K562 (cell line): ENCODE results near the gene COMMD2. TPM values are rescaled to one million over a fixed set of nuclear protein-coding genes. Genes with fewer than 3 reads are reported as not detected.

Experiments used
- ATAC-seq: fragments of 200-7000 bp; cut with Tn5 transposase; 3 replicates; pipeline ENCODE4 v1.9.1; 2020; ENCODE audit warnings: moderate library complexity
- BruUV-seq: library from RNA; stranded (reverse); fragments of 400-500 nt; replicated peaks from 2 replicates; lab custom pipeline; 2021; lab: Mats Ljungman, UMichigan
- CTCF ChIA-PET: fragments of 300-600 bp; formaldehyde crosslinking; extraction: SDS; loops from one replicate; lab custom pipeline; 2021; ENCODE audit warnings: low intra/inter-chr PET ratio; lab: Yijun Ruan, JAX
- POLR2A ChIA-PET: fragments of 300-600, 350-650 bp; sonication (Branson Sonifier 250); formaldehyde crosslinking; extraction: SDS; loops from one replicate; lab custom pipeline; 2021; ENCODE audit warnings: antibody characterized with exemption, inconsistent platforms; lab: Yijun Ruan, JAX
- DNase-seq, 4 experiments: peaks; one replicate each; pipeline versions ENCODE4 v3.0.0 to v3.0.0-alpha.2; 2011 to 2018; ENCODE audit warnings: low spot score in 3 of 4, mixed read lengths in 3 of 4; ENCODE audit errors: extremely low read depth in 1 of 4
- FAIRE-seq: peaks from 2 replicates; lab custom pipeline; 2011; peaks lifted over from hg19 to GRCh38; lab: Jason Lieb, UNC
- H2AFZ ChIP-seq: 2 replicates; pipeline ENCODE4 v1.6.0; 2011; ENCODE audit warnings: low read depth, low read length, control low read depth, inconsistent platforms
- H3K27ac ChIP-seq: fragments of 200-600 bp; 3 replicates; pipeline ENCODE4 v1.8.0; 2011; ENCODE audit warnings: low read depth, mild to moderate bottlenecking, control low read depth, inconsistent platforms, low read length, moderate library complexity, mixed read lengths; ENCODE audit errors: extremely low read depth
- H3K27me3 ChIP-seq, 2 experiments: fragments of 300-600 bp in 1 of 2; 2 replicates in 1 of 2; 3 replicates in 1 of 2; pipeline versions ENCODE4 v1.6.0 to v1.8.0; 2011; ENCODE audit warnings: inconsistent platforms in 2 of 2, low read length in 2 of 2, mild to moderate bottlenecking in 1 of 2, mixed read lengths in 1 of 2, moderate library complexity in 1 of 2; ENCODE audit not compliant: control insufficient read depth in 2 of 2, insufficient read depth in 2 of 2
- H3K36me3 ChIP-seq: fragments of 300-600 bp; 3 replicates; pipeline ENCODE4 v1.8.0; 2011; ENCODE audit warnings: mild to moderate bottlenecking, low read length, inconsistent platforms; ENCODE audit not compliant: control insufficient read depth, insufficient read depth
- H3K4me1 ChIP-seq, 2 experiments: fragments of 200-600 bp in 1 of 2; replicated peaks in 1 of 2; 2 replicates in 1 of 2; 3 replicates in 1 of 2; pipeline versions ENCODE4 v1.5.1 to v1.8.0; 2011; ENCODE audit warnings: inconsistent platforms in 2 of 2, low read length in 2 of 2, mild to moderate bottlenecking in 1 of 2, mixed read lengths in 1 of 2, moderate library complexity in 1 of 2; ENCODE audit not compliant: control insufficient read depth in 2 of 2, insufficient read depth in 2 of 2
- H3K4me2 ChIP-seq: 2 replicates; pipeline ENCODE4 v1.6.1; 2011; ENCODE audit warnings: low read length, control low read depth, inconsistent platforms, mixed read lengths; ENCODE audit not compliant: insufficient read depth
- H3K4me3 ChIP-seq: fragments of 200-600 bp; sonication (generic), shearing (Covaris generic); 2 replicates; pipeline ENCODE4 v1.5.1; 2016; ENCODE audit warnings: control low read depth, inconsistent platforms
- H3K79me2 ChIP-seq: fragments of 200-600 bp; 3 replicates; pipeline ENCODE4 v1.8.0; 2011; ENCODE audit warnings: low read length, inconsistent platforms; ENCODE audit not compliant: control insufficient read depth, insufficient read depth
- H3K9ac ChIP-seq, 2 experiments: 2 replicates each; pipeline versions ENCODE4 v1.6.0 to v1.6.1; 2011; ENCODE audit warnings: low read depth in 2 of 2, low read length in 2 of 2, control low read depth in 1 of 2, inconsistent platforms in 1 of 2, mild to moderate bottlenecking in 1 of 2, mixed read lengths in 1 of 2; ENCODE audit not compliant: insufficient read depth in 1 of 2
- H3K9me1 ChIP-seq: one replicate; pipeline ENCODE4 v1.6.0; 2011; ENCODE audit warnings: inconsistent platforms, mild to moderate bottlenecking, low read length, moderate library complexity; ENCODE audit not compliant: control insufficient read depth, insufficient read depth
- H3K9me3 ChIP-seq: replicated peaks from 2 replicates; pipeline ENCODE4 v1.5.1; 2011; ENCODE audit warnings: low read depth, low read length, inconsistent platforms; ENCODE audit not compliant: control insufficient read depth, insufficient read depth
- H4K20me1 ChIP-seq: replicated peaks from 2 replicates; pipeline ENCODE4 v1.6.1; 2011; ENCODE audit warnings: low read length, inconsistent platforms, mixed read lengths; ENCODE audit not compliant: control insufficient read depth, insufficient read depth
- CBFB ChIP-seq: sonication (generic); formaldehyde crosslinking; IDR thresholded peaks from 2 replicates; pipeline ENCODE4 v1.4.0; 2020; ENCODE audit warnings: mild to moderate bottlenecking, missing genetic modification reagents
- CBX3 ChIP-seq, 2 experiments: IDR thresholded peaks; 1 replicate in 1 of 2; 2 replicates in 1 of 2; pipeline ENCODE4 v1.6.1; 2012; ENCODE audit warnings: inconsistent platforms in 2 of 2, low read length in 2 of 2, borderline replicate concordance in 1 of 2, control low read depth in 1 of 2
- EGR1 ChIP-seq: fragments of 450-650 bp; conservative IDR thresholded peaks from 2 replicates; pipeline ENCODE4 v1.6.1; 2017; ENCODE audit warnings: mild to moderate bottlenecking
- MCM7 ChIP-seq, 2 experiments: fragments of 450-650 bp; IDR thresholded peaks; 2 replicates each; pipeline ENCODE4 v1.6.1; 2016 to 2018
- ZBTB17 ChIP-seq: fragments of 450-650 bp; formaldehyde crosslinking; IDR thresholded peaks from 2 replicates; pipeline ENCODE4 v1.4.0; 2020; ENCODE audit warnings: mild to moderate bottlenecking
- ZNF212 ChIP-seq: fragments of 450-650 bp; formaldehyde crosslinking; IDR thresholded peaks from 2 replicates; pipeline ENCODE4 v1.4.0; 2020; ENCODE audit warnings: mild to moderate bottlenecking
- ZNF695 ChIP-seq: fragments of 450-650 bp; formaldehyde crosslinking; IDR thresholded peaks from 2 replicates; pipeline ENCODE4 v1.4.0; 2020; ENCODE audit warnings: mild to moderate bottlenecking, moderate library complexity
- ZNF75A ChIP-seq: fragments of 450-650 bp; formaldehyde crosslinking; IDR thresholded peaks from 2 replicates; pipeline ENCODE4 v1.4.0; 2020; ENCODE audit warnings: mild to moderate bottlenecking
- WGBS: fragments of 100-300 bp; shearing (Covaris generic); methylation state at CpG from one replicate; pipeline ENCODE4 v1.1.6; 2016; ENCODE audit warnings: low coverage, mixed read lengths; ENCODE audit not compliant: insufficient coverage; ENCODE audit errors: missing lambda C conversion rate; 5-methylcytosine and 5-hydroxymethylcytosine counted together
- in situ Hi-C: fragments of 300-500 bp; cut with MboI; formaldehyde crosslinking; loops from 4 replicates; pipeline ENCODE4 v1.15.0; 2018; ENCODE audit warnings: inconsistent platforms, mixed read lengths
- intact Hi-C: fragments of 100-400 bp; cut with micrococcal nuclease; formaldehyde crosslinking; loops from 2 replicates; pipeline ENCODE4 v1.14.2; 2022
- polyA plus RNA-seq, 8 experiments: library from polyadenylated mRNA; depleted of rRNA in 4 of 8; stranded (reverse) in 5 of 8; unstranded in 3 of 8; fragments of >200 nt; fragmentation: Nextera tagmentation in 2 of 8; fragmentation: Illumina TruSeq in 1 of 8; extraction: Ambion mirVana in 2 of 8; extraction: Trizol in 1 of 8; gene quantifications; 2 replicates each; pipeline versions ENCODE4 v1.2.1 to v1.2.3, GENCODE V29; 2011 to 2014; ENCODE audit warnings: inconsistent platforms in 1 of 8, missing spikeins in 1 of 8
- total RNA-seq, 7 experiments: library from RNA; depleted of rRNA in 6 of 7; stranded (reverse); fragments of >200 nt in 6 of 7; fragmentation: Illumina TruSeq in 2 of 7; extraction: Trizol in 2 of 7; gene quantifications; 2 replicates each; pipeline versions ENCODE4 v1.2.1 to v1.2.3, GENCODE V29; 2011 to 2021; ENCODE audit warnings: low replicate concordance in 1 of 7
- TF ChIP-seq, protein P1 (sequence below), 2 experiments: IDR thresholded peaks; 2 replicates each; pipeline ENCODE4 v1.6.1; 2011; ENCODE audit warnings: borderline replicate concordance in 1 of 2, control low read depth in 1 of 2, low read depth in 1 of 2, low read length in 1 of 2, mild to moderate bottlenecking in 1 of 2, mixed read lengths in 1 of 2, moderate library complexity in 1 of 2; ENCODE audit not compliant: insufficient read depth in 1 of 2, insufficient read length in 1 of 2, poor library complexity in 1 of 2, severe bottlenecking in 1 of 2; ENCODE audit errors: extremely low read depth in 1 of 2
- TF ChIP-seq, protein P2 (sequence below), 2 experiments: fragments of 150-350 bp in 1 of 2; IDR thresholded peaks; 2 replicates each; pipeline ENCODE4 v1.6.1; 2012 to 2016; ENCODE audit warnings: low read depth in 2 of 2, low read length in 2 of 2, mild to moderate bottlenecking in 1 of 2, moderate library complexity in 1 of 2
- TF ChIP-seq, protein P3 (sequence below), 2 experiments: fragments of 450-650 bp in 1 of 2; sonication (generic) in 1 of 2; formaldehyde crosslinking in 1 of 2; IDR thresholded peaks in 1 of 2; conservative IDR thresholded peaks in 1 of 2; 2 replicates each; pipeline versions ENCODE4 v1.6.1 to v1.8.1; 2016 to 2023; ENCODE audit warnings: mild to moderate bottlenecking in 2 of 2, moderate library complexity in 2 of 2, inconsistent platforms in 1 of 2, missing genetic modification reagents in 1 of 2
- TF ChIP-seq, protein P4 (sequence below): fragments of 150-350 bp; IDR thresholded peaks from 2 replicates; pipeline ENCODE4 v1.6.1; 2014; ENCODE audit warnings: low read depth, mild to moderate bottlenecking, low read length, borderline replicate concordance

Gene COMMD2
- total and polyA plus RNA-seq, 9 of the 15 experiments (the other 6 are each of a cell fraction or from before 2014, with no cell fraction given): 25.8 to 102 (median 41.8) TPM

DNA sequence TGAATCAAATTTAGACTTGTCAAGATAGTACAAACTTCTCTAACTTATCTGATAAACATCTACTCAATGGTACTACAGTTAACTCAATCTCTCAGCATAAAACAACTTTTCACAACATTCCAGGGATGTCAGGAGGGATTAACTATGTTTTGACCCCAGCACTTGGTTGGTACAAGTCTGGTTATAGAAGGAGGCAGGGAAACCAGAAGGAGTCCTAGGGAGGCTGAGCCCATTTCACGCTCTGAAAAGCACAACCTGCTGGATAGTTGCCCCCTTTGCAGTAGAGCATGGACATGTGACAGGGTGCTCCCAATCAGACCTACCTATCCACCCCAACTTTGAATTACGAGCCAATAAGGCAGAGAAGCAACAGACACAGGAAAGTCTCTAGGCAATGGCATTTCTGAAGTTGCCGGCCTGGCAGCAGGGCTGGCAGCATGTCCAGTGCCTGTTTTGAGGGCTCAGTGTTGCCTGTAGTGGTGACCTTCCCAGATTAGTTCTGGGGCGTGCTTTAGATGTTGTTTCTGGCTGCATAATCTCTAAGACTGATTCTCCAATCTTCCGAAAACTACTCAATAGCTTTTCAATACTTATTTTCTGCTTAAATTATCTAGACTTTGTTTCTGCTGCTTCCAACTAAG lies 31.9 kb upstream of the COMMD2 start:
- Histone ChIP-seq H3K9me1 (no peaks in the 10 kb centered on the region), H3K4me3 (no peak overlapping the region), H3K9me3 (no peaks in the 10 kb centered on the region), H3K27me3 (peaks cover 0 to 3% of the 10 kb centered on the region in 2 experiments; a peak in 1 of 5 replicates), H4K20me1 (no peaks in the 10 kb centered on the region), H3K27ac (no peak overlapping the region), H3K36me3 (no peaks in the 10 kb centered on the region), H3K4me2 (no peak overlapping the region), H3K4me1 (no peaks in the 10 kb centered on the region; a peak in 1 of 5 replicates), H2AFZ (no peak overlapping the region), H3K79me2 (no peaks in the 10 kb centered on the region), H3K9ac (no peak overlapping the region)
- no TSS peak for BruUV-seq
- FAIRE-seq (no peak), DNase-seq (no peak), ATAC-seq (no peak)
- CTCF ChIA-PET: no interaction called here
- in situ Hi-C loops (no loop called here), intact Hi-C loops (no loop called here)
- POLR2A ChIA-PET: no interaction called here
- WGBS: 2% methylated on average over 5 of the region's 5 CpGs
- TF ChIP-seq ZNF75A (CRISPR knock-in tag) (no peak), EGR1 (no peak), CBX3 (IDR thresholded peaks at IDR 0.05; ENCODE audit: borderline replicate concordance in 1 of 2, low read length in 2 of 2) (no peak), CBFB (CRISPR knock-in tag) (no peak), ZBTB17 (CRISPR knock-in tag) (no peak), MCM7 (IDR thresholded peaks at IDR 0.05) (no peak), ZNF212 (CRISPR knock-in tag) (no peak), ZNF695 (CRISPR knock-in tag) (no peak)
- TF ChIP-seq, protein P1, sequence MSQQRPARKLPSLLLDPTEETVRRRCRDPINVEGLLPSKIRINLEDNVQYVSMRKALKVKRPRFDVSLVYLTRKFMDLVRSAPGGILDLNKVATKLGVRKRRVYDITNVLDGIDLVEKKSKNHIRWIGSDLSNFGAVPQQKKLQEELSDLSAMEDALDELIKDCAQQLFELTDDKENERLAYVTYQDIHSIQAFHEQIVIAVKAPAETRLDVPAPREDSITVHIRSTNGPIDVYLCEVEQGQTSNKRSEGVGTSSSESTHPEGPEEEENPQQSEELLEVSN (IDR thresholded peaks at IDR 0.05; ENCODE audit: borderline replicate concordance in 1 of 2, extremely low read depth in 1 of 2, insufficient read depth in 1 of 2, insufficient read length in 1 of 2, low read depth in 1 of 2, low read length in 1 of 2, poor library complexity in 1 of 2, severe bottlenecking in 1 of 2): no peak
- TF ChIP-seq, protein P2, sequence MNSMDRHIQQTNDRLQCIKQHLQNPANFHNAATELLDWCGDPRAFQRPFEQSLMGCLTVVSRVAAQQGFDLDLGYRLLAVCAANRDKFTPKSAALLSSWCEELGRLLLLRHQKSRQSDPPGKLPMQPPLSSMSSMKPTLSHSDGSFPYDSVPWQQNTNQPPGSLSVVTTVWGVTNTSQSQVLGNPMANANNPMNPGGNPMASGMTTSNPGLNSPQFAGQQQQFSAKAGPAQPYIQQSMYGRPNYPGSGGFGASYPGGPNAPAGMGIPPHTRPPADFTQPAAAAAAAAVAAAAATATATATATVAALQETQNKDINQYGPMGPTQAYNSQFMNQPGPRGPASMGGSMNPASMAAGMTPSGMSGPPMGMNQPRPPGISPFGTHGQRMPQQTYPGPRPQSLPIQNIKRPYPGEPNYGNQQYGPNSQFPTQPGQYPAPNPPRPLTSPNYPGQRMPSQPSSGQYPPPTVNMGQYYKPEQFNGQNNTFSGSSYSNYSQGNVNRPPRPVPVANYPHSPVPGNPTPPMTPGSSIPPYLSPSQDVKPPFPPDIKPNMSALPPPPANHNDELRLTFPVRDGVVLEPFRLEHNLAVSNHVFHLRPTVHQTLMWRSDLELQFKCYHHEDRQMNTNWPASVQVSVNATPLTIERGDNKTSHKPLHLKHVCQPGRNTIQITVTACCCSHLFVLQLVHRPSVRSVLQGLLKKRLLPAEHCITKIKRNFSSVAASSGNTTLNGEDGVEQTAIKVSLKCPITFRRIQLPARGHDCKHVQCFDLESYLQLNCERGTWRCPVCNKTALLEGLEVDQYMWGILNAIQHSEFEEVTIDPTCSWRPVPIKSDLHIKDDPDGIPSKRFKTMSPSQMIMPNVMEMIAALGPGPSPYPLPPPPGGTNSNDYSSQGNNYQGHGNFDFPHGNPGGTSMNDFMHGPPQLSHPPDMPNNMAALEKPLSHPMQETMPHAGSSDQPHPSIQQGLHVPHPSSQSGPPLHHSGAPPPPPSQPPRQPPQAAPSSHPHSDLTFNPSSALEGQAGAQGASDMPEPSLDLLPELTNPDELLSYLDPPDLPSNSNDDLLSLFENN (IDR thresholded peaks at IDR 0.05; ENCODE audit: low read depth in 2 of 2, low read length in 2 of 2): no peak
- TF ChIP-seq, protein P3, sequence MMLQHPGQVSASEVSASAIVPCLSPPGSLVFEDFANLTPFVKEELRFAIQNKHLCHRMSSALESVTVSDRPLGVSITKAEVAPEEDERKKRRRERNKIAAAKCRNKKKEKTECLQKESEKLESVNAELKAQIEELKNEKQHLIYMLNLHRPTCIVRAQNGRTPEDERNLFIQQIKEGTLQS (IDR thresholded peaks at IDR 0.05): no peak
- TF ChIP-seq, protein P3 (CRISPR knock-in tag; conservative IDR thresholded peaks at IDR 0.05): no peak
- TF ChIP-seq, protein P4, sequence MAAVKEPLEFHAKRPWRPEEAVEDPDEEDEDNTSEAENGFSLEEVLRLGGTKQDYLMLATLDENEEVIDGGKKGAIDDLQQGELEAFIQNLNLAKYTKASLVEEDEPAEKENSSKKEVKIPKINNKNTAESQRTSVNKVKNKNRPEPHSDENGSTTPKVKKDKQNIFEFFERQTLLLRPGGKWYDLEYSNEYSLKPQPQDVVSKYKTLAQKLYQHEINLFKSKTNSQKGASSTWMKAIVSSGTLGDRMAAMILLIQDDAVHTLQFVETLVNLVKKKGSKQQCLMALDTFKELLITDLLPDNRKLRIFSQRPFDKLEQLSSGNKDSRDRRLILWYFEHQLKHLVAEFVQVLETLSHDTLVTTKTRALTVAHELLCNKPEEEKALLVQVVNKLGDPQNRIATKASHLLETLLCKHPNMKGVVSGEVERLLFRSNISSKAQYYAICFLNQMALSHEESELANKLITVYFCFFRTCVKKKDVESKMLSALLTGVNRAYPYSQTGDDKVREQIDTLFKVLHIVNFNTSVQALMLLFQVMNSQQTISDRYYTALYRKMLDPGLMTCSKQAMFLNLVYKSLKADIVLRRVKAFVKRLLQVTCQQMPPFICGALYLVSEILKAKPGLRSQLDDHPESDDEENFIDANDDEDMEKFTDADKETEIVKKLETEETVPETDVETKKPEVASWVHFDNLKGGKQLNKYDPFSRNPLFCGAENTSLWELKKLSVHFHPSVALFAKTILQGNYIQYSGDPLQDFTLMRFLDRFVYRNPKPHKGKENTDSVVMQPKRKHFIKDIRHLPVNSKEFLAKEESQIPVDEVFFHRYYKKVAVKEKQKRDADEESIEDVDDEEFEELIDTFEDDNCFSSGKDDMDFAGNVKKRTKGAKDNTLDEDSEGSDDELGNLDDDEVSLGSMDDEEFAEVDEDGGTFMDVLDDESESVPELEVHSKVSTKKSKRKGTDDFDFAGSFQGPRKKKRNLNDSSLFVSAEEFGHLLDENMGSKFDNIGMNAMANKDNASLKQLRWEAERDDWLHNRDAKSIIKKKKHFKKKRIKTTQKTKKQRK: no peak
